Muscle of leg (tissue), 11 donors: ENCODE results near the gene KCNE1. TPM values are rescaled to one million over a fixed set of nuclear protein-coding genes. Genes with fewer than 3 reads are reported as not detected.

ENCODE experiments used
- DNase-seq: peaks from one replicate; pipeline ENCODE4 v3.0.0; 2013
- H3K27ac ChIP-seq: one replicate; pipeline ENCODE4 v1.5.1; 2013; ENCODE audit warnings: mild to moderate bottlenecking, low read length, control low read depth
- H3K27me3 ChIP-seq: one replicate; pipeline ENCODE4 v1.6.1; 2013; ENCODE audit warnings: low read length; ENCODE audit not compliant: control insufficient read depth, insufficient read depth
- H3K36me3 ChIP-seq: one replicate; pipeline ENCODE4 v1.6.1; 2013; ENCODE audit warnings: low read length; ENCODE audit not compliant: control insufficient read depth, insufficient read depth
- H3K4me1 ChIP-seq: one replicate; pipeline ENCODE4 v1.6.1; 2013; ENCODE audit warnings: low read length; ENCODE audit not compliant: control insufficient read depth, insufficient read depth
- H3K4me3 ChIP-seq: one replicate; pipeline ENCODE4 v1.5.1; 2013; ENCODE audit warnings: low read length, control low read depth
- H3K9me3 ChIP-seq: replicated peaks from 2 replicates; pipeline ENCODE4 v1.6.1; 2013; ENCODE audit warnings: low read depth, low read length; ENCODE audit not compliant: control insufficient read depth
- WGBS: methylation state at CpG from one replicate; pipeline ENCODE4 v1.1.5; 2013; ENCODE audit warnings: missing lambda C conversion rate; ENCODE audit not compliant: insufficient coverage; 5-methylcytosine and 5-hydroxymethylcytosine counted together
- polyA plus RNA-seq, 8 donors: library from polyadenylated mRNA; unstranded; fragments of 120-200 nt; gene quantifications; one replicate each; pipeline versions ENCODE4 v1.2.1 to v1.2.3, GENCODE V29; 2013; ENCODE audit warnings: inconsistent platforms in 1 of 8, low replicate concordance in 1 of 8; ENCODE audit not compliant: insufficient read length in 8 of 8, insufficient read depth in 1 of 8
- total RNA-seq: library from RNA; stranded (reverse); fragments of 120-200 nt; gene quantifications from one replicate; pipeline ENCODE4 v1.2.4, GENCODE V29; 2013

Gene KCNE1
- total and polyA plus RNA-seq, 9 donors, result 0.21 to 1.4 (median 0.62) TPM

- DNase-seq, result no peak
- Histone ChIP-seq H3K36me3 (peaks cover 43% of the 10 kb centered on the region), H3K27me3 (no peaks in the 10 kb centered on the region), H3K4me3 (no peak overlapping the region), H3K4me1 (peaks cover 6% of the 10 kb centered on the region), H3K9me3 (no peaks in the 10 kb centered on the region), H3K27ac (no peak overlapping the region)
- 77% methylated on average over 20 of the region's 22 CpGs for WGBS
Observed at GRCh38 chr21:34517491-34518245, 5.7 kb upstream of the KCNE1 start.

GRCh38 chr21:34517039-34517438 is 5.0 kb upstream of the KCNE1 start:
- H3K27ac ChIP-seq, result no peak overlapping the region
- 46% methylated on average over 3 of the region's 5 CpGs for WGBS
- no peaks in the 10 kb centered on the region for H3K9me3 ChIP-seq
- H3K27me3 ChIP-seq, result no peaks in the 10 kb centered on the region
- H3K36me3 ChIP-seq, result peaks cover 42% of the 10 kb centered on the region
- DNase-seq, result no peak
- no peak overlapping the region for H3K4me3 ChIP-seq
- peaks cover 3% of the 10 kb centered on the region for H3K4me1 ChIP-seq

- Histone ChIP-seq H3K4me1 (peaks cover 11% of the 10 kb centered on the region), H3K36me3 (peaks cover 20% of the 10 kb centered on the region), H3K4me3 (no peak overlapping the region), H3K27ac (no peak overlapping the region), H3K9me3 (no peaks in the 10 kb centered on the region), H3K27me3 (no peaks in the 10 kb centered on the region)
- 94% methylated on average over 2 of the region's 10 CpGs for WGBS
- no peak for DNase-seq
Observed at GRCh38 chr21:34514576-34515115, 2.6 kb upstream of the KCNE1 start.

GRCh38 chr21:34513129-34513675 is 1.2 kb upstream of the KCNE1 start:
- no CpG with 5 or more reads among the region's 2 CpGs for whole genome bisulfite sequencing

GRCh38 chr21:34511181-34511580 is 829 bp downstream of the KCNE1 start:
- H3K4me3 ChIP-seq, result no peak overlapping the region
- WGBS, result no CpG with 5 or more reads among the region's 5 CpGs
- peaks cover 11% of the 10 kb centered on the region for H3K4me1 ChIP-seq
- H3K27me3 ChIP-seq, result no peaks in the 10 kb centered on the region
- no peak for DNase-seq
- peaks cover 1% of the 10 kb centered on the region for H3K36me3 ChIP-seq
- peak overlapping the region; percentile 6 for H3K27ac ChIP-seq
- no peaks in the 10 kb centered on the region for H3K9me3 ChIP-seq

More at GRCh38 chr21:34513129-34513675, 1.2 kb upstream of the KCNE1 start:
- H3K27ac ChIP-seq, result no peak overlapping the region
- no peak overlapping the region for H3K4me3 ChIP-seq
- peaks cover 9% of the 10 kb centered on the region for H3K36me3 ChIP-seq
- no peaks in the 10 kb centered on the region for H3K27me3 ChIP-seq
- DNase-seq, result no peak
- H3K4me1 ChIP-seq, result peaks cover 11% of the 10 kb centered on the region
- H3K9me3 ChIP-seq, result no peaks in the 10 kb centered on the region

- Histone ChIP-seq H3K4me1 (peaks cover 11% of the 10 kb centered on the region), H3K9me3 (no peaks in the 10 kb centered on the region), H3K4me3 (no peak overlapping the region), H3K36me3 (no peaks in the 10 kb centered on the region), H3K27me3 (no peaks in the 10 kb centered on the region), H3K27ac (peak overlapping the region; percentile 6)
- 69% methylated on average over 9 of the region's 15 CpGs for WGBS
- peak; percentile 62 for DNase-seq
Observed at GRCh38 chr21:34510148-34511142, 1.6 kb downstream of the KCNE1 start.

- no peak for DNase-seq
- Histone ChIP-seq H3K27me3 (no peaks in the 10 kb centered on the region), H3K4me3 (no peak overlapping the region), H3K36me3 (no peaks in the 10 kb centered on the region), H3K4me1 (peaks cover 11% of the 10 kb centered on the region), H3K27ac (no peak overlapping the region), H3K9me3 (no peaks in the 10 kb centered on the region)
- WGBS, result 71% methylated on average over 3 of the region's 4 CpGs
Observed at GRCh38 chr21:34509151-34509550, 2.9 kb downstream of the KCNE1 start.

- no peak overlapping the region for H3K4me3 ChIP-seq
- no peak overlapping the region for H3K27ac ChIP-seq
- H3K27me3 ChIP-seq, result no peaks in the 10 kb centered on the region
- no peaks in the 10 kb centered on the region for H3K9me3 ChIP-seq
- H3K36me3 ChIP-seq, result no peaks in the 10 kb centered on the region
- DNase-seq, result no peak
- no peaks in the 10 kb centered on the region for H3K4me1 ChIP-seq
- WGBS, result 33% methylated on average over 1 of the region's 2 CpGs
Observed at GRCh38 chr21:34504595-34504994, 7.4 kb downstream of the KCNE1 start.

GRCh38 chr21:34502480-34503106 is 9.4 kb downstream of the KCNE1 start:
- WGBS, result 78% methylated on average over 3 of the region's 3 CpGs
- Histone ChIP-seq H3K27ac (no peak overlapping the region), H3K4me3 (no peak overlapping the region), H3K27me3 (no peaks in the 10 kb centered on the region), H3K36me3 (no peaks in the 10 kb centered on the region), H3K9me3 (peaks cover 3% of the 10 kb centered on the region), H3K4me1 (no peaks in the 10 kb centered on the region)
- DNase-seq, result no peak
